ENCODE results near the gene IFNGR2. TPM values are rescaled to one million over a fixed set of nuclear protein-coding genes. Genes with fewer than 3 reads are reported as not detected.

Gene IFNGR2
- polyA plus RNA-seq, 2 of the 4 experiments (the other 2 are of a cell fraction) = 24.2 to 47.2 TPM

GRCh38 chr21:33480481-33481103 is 77.4 kb downstream of the IFNGR2 start:
- ATAC-seq = no peak; a peak in 1 of 6 replicates

GRCh38 chr21:33481314-33481943 is 78.2 kb downstream of the IFNGR2 start:
- TF ChIP-seq ZSCAN20 (CRISPR knock-in tag; IDR thresholded peaks at IDR 0.05) = no peak
- no peak for TF ChIP-seq PBX3 (IDR thresholded peaks at IDR 0.05)
- no peak for TF ChIP-seq KDM5A (IDR thresholded peaks at IDR 0.05)
- TF ChIP-seq MAX (IDR thresholded peaks at IDR 0.05) = no peak
- no peak for TF ChIP-seq SMC3 (IDR thresholded peaks at IDR 0.05)
- no peak for TF ChIP-seq ESRRA (IDR thresholded peaks at IDR 0.05; ENCODE audit: borderline replicate concordance, low read length)
- no peak for TF ChIP-seq JUN (IDR thresholded peaks at IDR 0.05)
- TF ChIP-seq CTCF (IDR thresholded peaks at IDR 0.05) = no peak
- no peak for TF ChIP-seq BHLHE40 (IDR thresholded peaks at IDR 0.05; ENCODE audit: low read depth, low read length)
- no peak for TF ChIP-seq HOXB13 (CRISPR knock-in tag; IDR thresholded peaks at IDR 0.05; ENCODE audit: low read depth)
- no peak for TF ChIP-seq ZFP36 (IDR thresholded peaks at IDR 0.05; ENCODE audit: borderline replicate concordance, partially characterized antibody)
- no peak for TF ChIP-seq EHF (CRISPR knock-in tag; IDR thresholded peaks at IDR 0.05)
- TF ChIP-seq POLR2A (IDR thresholded peaks at IDR 0.05; ENCODE audit: low read length) = no peak
- TF ChIP-seq ELK1 (IDR thresholded peaks at IDR 0.05; ENCODE audit: low read depth, low read length) = no peak
- TF ChIP-seq HOXA7 (CRISPR knock-in tag; IDR thresholded peaks at IDR 0.05) = no peak
- no peak for TF ChIP-seq HES2 (IDR thresholded peaks at IDR 0.05)
- no peak for TF ChIP-seq EP300 (IDR thresholded peaks at IDR 0.05)
- TF ChIP-seq FOSL2 (IDR thresholded peaks at IDR 0.05) = no peak
- TF ChIP-seq FOSL2 (CRISPR knock-in tag; IDR thresholded peaks at IDR 0.05) = no peak
- no peak for TF ChIP-seq POLR2AphosphoS2 (conservative IDR thresholded peaks at IDR 0.05; ENCODE audit: low read length)
- TF ChIP-seq ZC3H11A (IDR thresholded peaks at IDR 0.05) = no peak
- FAIRE-seq = no peak
- ChIA-PET CTCF (interaction anchor here (0.6 to 3.2 kb wide), 2 partner anchors 10 to 1077 kb away, joined by 3 to 11 read pairs; partner anchors contain the start of gene DNAJC28), POLR2A (no interaction called here)
- H3K4me2 ChIP-seq = no peak overlapping the region
- ATAC-seq = no peak
- H3K9me3 ChIP-seq = no peaks in the 10 kb centered on the region
- peaks cover 5% of the 10 kb centered on the region; the same call in 1 of the 3 replicates for H3K4me1 ChIP-seq
- no peak overlapping the region for H3K27ac ChIP-seq
- 72% methylated on average over 7 of the region's 9 CpGs for WGBS (ENCODE audit: missing lambda C conversion rate)
- no peak overlapping the region for H3K4me3 ChIP-seq
- DNase-seq (ENCODE audit: low read depth in 1 of 2, low spot score in 1 of 2) = no peak

More at GRCh38 chr21:33480481-33481103, 77.4 kb downstream of the IFNGR2 start:
- POLR2A ChIA-PET = interaction anchor here (0.7 to 2.1 kb wide), 6 partner anchors 11 to 156 kb away, joined by 3 to 49 read pairs (median 6); partner anchors contain the start of genes DNAJC28, DONSON and IFNAR1
- peak overlapping the region; percentile 56 for H3K4me3 ChIP-seq
- no peaks in the 10 kb centered on the region for H3K9me3 ChIP-seq
- H3K27ac ChIP-seq = peak overlapping the region; percentile 78 to 87
- CTCF ChIA-PET = interaction anchor here (0.6 to 3.2 kb wide), 9 partner anchors 10 to 283 kb away, joined by 3 to 11 read pairs (median 4); partner anchors contain the start of gene DNAJC28
- DNase-seq (ENCODE audit: low read depth in 1 of 2, low spot score in 1 of 2) = no peak
- WGBS (ENCODE audit: missing lambda C conversion rate) = 41% methylated on average over 17 of the region's 17 CpGs
- TF ChIP-seq NFE2L2 (conservative IDR thresholded peaks at IDR 0.05; ENCODE audit: low read length) = no peak
- H3K4me2 ChIP-seq = peak overlapping the region; percentile 73
- FAIRE-seq = no peak
- H3K4me1 ChIP-seq = peaks cover 5% of the 10 kb centered on the region; the same call in 1 of the 3 replicates

Other genes starting within 250 kb of the IFNGR2 start
- gene IFNAR2, start 173.5 kb upstream of the IFNGR2 start, polyA plus RNA-seq (2011; rRNA removed) = 39.6 and 40.5 TPM in 2 replicates
- 9.6 to 11.2 TPM (median 10.1 TPM) in 3 replicates for gene IFNAR2, start 173.5 kb upstream of the IFNGR2 start, polyA plus RNA-seq (2017; fragmentation: RNase III; extraction: RNeasy Plus Mini Kit Qiagen cat#74134 plus additional on column Dnase treatment)
- gene IL10RB, start 137.0 kb upstream of the IFNGR2 start, polyA plus RNA-seq (2011; rRNA removed) = 31.9 and 34.9 TPM in 2 replicates
- gene IL10RB, start 137.0 kb upstream of the IFNGR2 start, polyA plus RNA-seq (2017; fragmentation: RNase III; extraction: RNeasy Plus Mini Kit Qiagen cat#74134 plus additional on column Dnase treatment) = 16.8 to 18.0 TPM (median 17.0 TPM) in 3 replicates
- gene IFNAR1, start 78.4 kb upstream of the IFNGR2 start, polyA plus RNA-seq (2011; rRNA removed) = 13.2 and 14.2 TPM in 2 replicates
- 13.7 to 16.5 TPM (median 14.1 TPM) in 3 replicates for gene IFNAR1, start 78.4 kb upstream of the IFNGR2 start, polyA plus RNA-seq (2017; fragmentation: RNase III; extraction: RNeasy Plus Mini Kit Qiagen cat#74134 plus additional on column Dnase treatment)
- gene TMEM50B, start 76.6 kb downstream of the IFNGR2 start, polyA plus RNA-seq (2011; rRNA removed) = 17.6 and 19.4 TPM in 2 replicates
- gene TMEM50B, start 76.6 kb downstream of the IFNGR2 start, polyA plus RNA-seq (2017; fragmentation: RNase III; extraction: RNeasy Plus Mini Kit Qiagen cat#74134 plus additional on column Dnase treatment) = 10.1 to 12.1 TPM (median 11.1 TPM) in 3 replicates
- gene DNAJC28, start 88.3 kb downstream of the IFNGR2 start, polyA plus RNA-seq (2011; rRNA removed) = 0.83 and 1.1 TPM in 2 replicates
- gene DNAJC28, start 88.3 kb downstream of the IFNGR2 start, polyA plus RNA-seq (2017; fragmentation: RNase III; extraction: RNeasy Plus Mini Kit Qiagen cat#74134 plus additional on column Dnase treatment) = 0.51 to 1.0 TPM (median 0.75 TPM) in 3 replicates
- gene GART, start 138.7 kb downstream of the IFNGR2 start, polyA plus RNA-seq (2011; rRNA removed) = 42.3 and 61.6 TPM in 2 replicates
- gene GART, start 138.7 kb downstream of the IFNGR2 start, polyA plus RNA-seq (2017; fragmentation: RNase III; extraction: RNeasy Plus Mini Kit Qiagen cat#74134 plus additional on column Dnase treatment) = 66.2 to 70.2 TPM (median 68.0 TPM) in 3 replicates
- gene SON, start 139.6 kb downstream of the IFNGR2 start, polyA plus RNA-seq (2011; rRNA removed) = 75.3 and 109 TPM in 2 replicates
- 95.9 to 113 TPM (median 108 TPM) in 3 replicates for gene SON, start 139.6 kb downstream of the IFNGR2 start, polyA plus RNA-seq (2017; fragmentation: RNase III; extraction: RNeasy Plus Mini Kit Qiagen cat#74134 plus additional on column Dnase treatment)
- gene DONSON, start 185.3 kb downstream of the IFNGR2 start, polyA plus RNA-seq (2011; rRNA removed) = 30.3 and 32.0 TPM in 2 replicates
- gene DONSON, start 185.3 kb downstream of the IFNGR2 start, polyA plus RNA-seq (2017; fragmentation: RNase III; extraction: RNeasy Plus Mini Kit Qiagen cat#74134 plus additional on column Dnase treatment) = 20.7 to 22.1 TPM (median 21.0 TPM) in 3 replicates
- 34.3 and 38.9 TPM in 2 replicates for gene CRYZL1, start 238.3 kb downstream of the IFNGR2 start, polyA plus RNA-seq (2011; rRNA removed)
- 15.2 to 17.4 TPM (median 15.6 TPM) in 3 replicates for gene CRYZL1, start 238.3 kb downstream of the IFNGR2 start, polyA plus RNA-seq (2017; fragmentation: RNase III; extraction: RNeasy Plus Mini Kit Qiagen cat#74134 plus additional on column Dnase treatment)
- 23.7 and 24.4 TPM in 2 replicates for gene ITSN1, start 239.1 kb downstream of the IFNGR2 start, polyA plus RNA-seq (2011; rRNA removed)
- 15.2 to 17.0 TPM (median 16.7 TPM) in 3 replicates for gene ITSN1, start 239.1 kb downstream of the IFNGR2 start, polyA plus RNA-seq (2017; fragmentation: RNase III; extraction: RNeasy Plus Mini Kit Qiagen cat#74134 plus additional on column Dnase treatment)